Choroid plexus epithelial cell (primary cell): ENCODE measurements around the gene UBE2D2.

ENCODE experiments used
- DNase-seq: peaks from one replicate; pipeline ENCODE4 v3.0.0-alpha.2; 2010; ENCODE audit warnings: low read depth
- H3K4me3 ChIP-seq: 2 replicates; pipeline ENCODE4 v1.5.1; 2011; ENCODE audit warnings: low read depth, mild to moderate bottlenecking, control low read depth, low read length, moderate library complexity
- CTCF ChIP-seq: conservative IDR thresholded peaks from 2 replicates; pipeline ENCODE4 v1.5.1; 2011; ENCODE audit warnings: low read depth, mild to moderate bottlenecking, control low read depth, inconsistent platforms, low read length, moderate library complexity

UBE2D2 gene

DNA sequence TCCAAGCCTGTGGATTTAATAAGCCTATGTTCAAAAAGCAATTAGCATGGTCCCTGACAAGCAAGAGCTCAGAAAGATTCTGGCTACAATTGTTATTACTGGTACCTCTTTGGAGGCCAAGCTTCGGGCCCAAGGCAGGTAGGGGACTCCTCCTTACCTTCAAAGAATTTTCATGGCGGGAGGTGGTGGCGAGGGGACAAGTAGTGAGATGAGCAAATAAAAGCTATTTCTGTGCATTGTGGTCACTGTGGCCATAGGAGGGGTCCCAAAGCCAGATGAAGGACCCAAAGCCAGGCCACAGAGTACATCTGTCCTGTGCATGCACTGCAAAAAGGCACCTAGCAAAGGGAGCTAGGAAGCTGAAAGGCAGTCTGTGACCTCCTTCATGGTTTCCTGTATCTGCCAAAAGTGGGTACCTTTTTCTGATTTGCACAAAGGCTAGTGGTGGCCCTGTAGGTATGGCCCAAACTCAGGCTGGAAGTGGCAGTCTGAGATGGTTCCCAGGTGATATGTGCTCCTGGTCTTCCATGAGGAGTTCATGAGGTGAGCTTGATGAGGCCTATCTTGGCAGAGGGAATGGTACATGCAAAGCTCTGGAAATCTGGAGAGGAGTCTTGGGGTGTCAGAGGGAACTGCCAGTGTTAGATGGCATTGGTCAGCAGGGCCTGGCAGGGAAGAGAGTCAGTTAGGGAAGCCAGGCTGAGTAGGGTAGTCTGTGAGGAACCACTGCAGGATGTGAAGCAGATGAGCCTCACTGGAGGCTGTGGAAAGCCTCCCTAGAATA is 83.7 kb downstream of the UBE2D2 start:
- DNase-seq = no peak
- H3K4me3 ChIP-seq = no peak overlapping the region

DNA sequence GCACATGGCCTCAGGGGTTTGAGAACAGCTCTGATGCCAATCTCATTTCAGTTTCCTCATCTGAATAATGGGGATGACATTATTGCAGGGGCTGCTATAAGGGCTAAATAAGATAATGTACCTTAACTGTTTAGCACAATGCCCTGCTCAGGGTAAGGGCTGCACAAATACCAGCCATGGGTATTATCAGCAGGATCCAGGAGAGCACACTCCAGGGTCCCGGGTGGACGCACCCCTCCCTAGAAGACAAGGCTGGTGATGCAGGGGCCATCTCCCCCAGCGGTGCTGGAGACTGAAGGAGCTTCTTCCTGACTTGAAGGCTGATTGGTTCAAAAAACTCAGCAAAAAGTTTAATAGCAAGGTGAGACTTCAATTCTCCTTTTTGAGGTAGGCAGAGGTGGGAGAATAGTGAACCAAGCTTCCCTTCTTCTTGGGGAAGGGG is 84.3 kb downstream of the UBE2D2 start:
- DNase-seq = no peak
- H3K4me3 ChIP-seq = no peak overlapping the region
- TF ChIP-seq CTCF = no peak

More for the DNA sequence above, 83.7 kb downstream of the UBE2D2 start:
- no peak for TF ChIP-seq CTCF

- no peak overlapping the region for H3K4me3 ChIP-seq
- no peak for DNase-seq
- no peak for TF ChIP-seq CTCF
Measured at GRCh38 chr5:139646111-139646510, 85.0 kb downstream of the UBE2D2 start.

DNA sequence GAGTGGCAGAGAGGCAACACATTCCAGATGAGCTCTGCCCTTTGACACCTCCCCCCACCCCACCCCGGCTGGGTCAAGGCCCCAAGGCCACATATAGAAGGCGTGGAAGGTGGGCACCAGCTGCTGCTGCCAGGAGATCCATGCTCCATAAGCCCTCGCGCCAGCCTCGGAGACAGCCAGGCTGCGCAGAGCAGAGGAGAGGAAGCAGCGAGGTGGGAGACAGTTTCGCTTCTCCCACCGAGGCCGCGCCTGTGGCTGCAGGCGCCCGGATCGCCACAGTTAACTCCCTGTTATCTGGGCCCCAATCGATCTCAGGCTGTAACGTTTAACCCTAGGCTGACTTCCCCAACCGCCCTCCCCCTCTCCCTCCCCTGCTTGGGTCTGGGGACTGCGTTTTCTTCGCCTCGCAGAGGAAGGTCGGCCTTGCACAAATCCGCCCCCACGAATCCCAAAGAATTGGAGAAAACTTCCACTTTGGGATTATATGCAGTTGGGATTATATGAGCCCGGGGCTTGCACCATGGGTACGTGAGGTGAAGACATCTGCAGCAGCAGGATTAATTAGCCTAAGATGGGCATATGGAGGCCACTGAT is 85.9 kb downstream of the UBE2D2 start:
- peak overlapping the region; percentile 82 for H3K4me3 ChIP-seq
- no peak for DNase-seq
- no peak for TF ChIP-seq CTCF

- DNase-seq = no peak
- peak overlapping the region; percentile 82 for H3K4me3 ChIP-seq
- TF ChIP-seq CTCF = no peak
Measured at GRCh38 chr5:139647506-139648204, 86.5 kb downstream of the UBE2D2 start.

DNA sequence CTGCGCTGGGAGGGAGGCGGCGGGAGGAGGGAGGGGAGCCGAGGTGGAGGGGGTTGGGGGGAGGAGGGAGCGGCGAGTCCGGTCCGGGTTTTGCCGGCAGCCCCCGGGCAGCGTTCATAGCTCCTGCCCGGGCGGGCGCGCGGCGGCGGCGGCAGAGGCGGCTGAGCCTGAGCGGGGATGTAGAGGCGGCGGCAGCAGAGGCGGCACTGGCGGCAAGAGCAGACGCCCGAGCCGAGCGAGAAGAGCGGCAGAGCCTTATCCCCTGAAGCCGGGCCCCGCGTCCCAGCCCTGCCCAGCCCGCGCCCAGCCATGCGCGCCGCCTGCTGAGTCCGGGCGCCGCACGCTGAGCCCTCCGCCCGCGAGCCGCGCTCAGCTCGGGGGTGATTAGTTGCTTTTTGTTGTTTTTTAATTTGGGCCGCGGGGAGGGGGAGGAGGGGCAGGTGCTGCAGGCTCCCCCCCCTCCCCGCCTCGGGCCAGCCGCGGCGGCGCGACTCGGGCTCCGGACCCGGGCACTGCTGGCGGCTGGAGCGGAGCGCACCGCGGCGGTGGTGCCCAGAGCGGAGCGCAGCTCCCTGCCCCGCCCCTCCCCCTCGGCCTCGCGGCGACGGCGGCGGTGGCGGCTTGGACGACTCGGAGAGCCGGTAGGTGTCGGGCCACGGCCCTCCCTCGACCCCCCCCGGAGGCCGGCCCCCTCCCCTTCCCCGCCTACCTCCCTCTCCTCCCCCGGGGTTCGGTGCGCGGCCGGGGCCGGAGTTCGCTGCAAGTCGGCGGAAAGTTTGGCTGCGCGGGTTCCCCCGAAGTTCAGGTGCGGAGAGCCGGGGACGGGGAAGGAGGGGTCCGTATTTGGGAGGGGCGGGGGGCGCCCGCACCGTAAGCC is 87.3 kb downstream of the UBE2D2 start, which contains the start of gene CXXC5:
CXXC5 (plus strand) TSS at position 145 of the 877 bp plus-strand sequence. CDS start 32,175 bp downstream, outside the sequence.
- no peak for TF ChIP-seq CTCF
- peak; percentile 90 for DNase-seq
- peak within 1 kb of the TSS; percentile 82 for H3K4me3 ChIP-seq
